ENCODE measurements around the gene CHST15. TPM values are rescaled to one million over a fixed set of nuclear protein-coding genes. Genes with fewer than 3 reads are reported as not detected.
A peak's percentile ranks its signal among the peaks of the same experiment; 100 is the strongest.

Gene CHST15
- total and polyA plus RNA-seq, 2 of the 4 experiments (the other 2 are of a cell fraction) = 0.14 to 0.18 TPM

DNA sequence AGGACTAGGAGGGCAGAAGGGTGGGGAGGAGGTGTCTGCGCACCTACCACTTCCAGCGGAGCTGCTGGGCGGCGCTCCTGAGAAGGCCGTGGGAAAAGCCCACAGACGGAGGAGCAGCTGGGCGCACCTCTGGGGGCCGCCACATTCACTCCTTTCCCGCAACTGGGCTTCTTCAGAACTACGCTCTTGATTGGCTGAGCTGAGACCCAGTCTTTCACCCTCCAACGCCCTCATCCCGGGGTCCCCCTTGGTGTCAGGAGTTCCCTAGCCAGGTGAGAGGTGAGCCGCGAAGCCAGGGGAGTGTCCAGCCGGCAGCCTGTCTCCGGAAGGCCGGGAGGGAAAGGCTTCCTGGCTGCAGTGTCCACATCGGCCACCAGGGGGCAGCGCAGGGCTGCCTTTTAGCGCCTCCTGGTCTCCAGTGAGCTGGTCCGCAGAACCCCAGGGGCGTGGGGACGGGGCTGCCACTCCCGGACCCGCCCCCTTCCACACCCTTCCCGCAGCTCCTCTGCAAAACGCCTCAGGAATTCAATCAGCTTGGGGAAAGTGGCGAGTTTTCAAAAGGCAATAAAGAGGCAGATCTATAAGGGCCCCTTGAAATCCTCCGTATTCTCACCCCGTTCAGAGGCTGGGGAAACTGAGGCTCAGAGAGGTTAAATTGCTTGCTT, 98.8 kb downstream of the CHST15 start:
- Histone ChIP-seq H2AFZ (replicated peaks; ENCODE audit: low read length, poor library complexity) (peak overlapping the region; percentile 86), H2BK5ac (ENCODE audit: low read depth, low read length, poor library complexity, severe bottlenecking) (no peak overlapping the region), H3K4me2 (ENCODE audit: low read depth, low read length) (peak overlapping the region; percentile 2; the same call in 1 of the 2 replicates), H3K4me1 (ENCODE audit: control insufficient read depth, insufficient read depth, low read length) (peaks cover 3% of the 10 kb centered on the region; the same call in 1 of the 2 replicates), H3K14ac (replicated peaks; ENCODE audit: low read depth, low read length) (no peak overlapping the region), H3K9me1 (ENCODE audit: insufficient read depth, low read length) (no peaks in the 10 kb centered on the region), H3K23ac (ENCODE audit: low read depth, low read length) (no peak overlapping the region), H3K4me3 (ENCODE audit: insufficient read depth, low read depth, low read length) (no peak overlapping the region), H3K27me3 (ENCODE audit: control insufficient read depth, insufficient read depth, low read length) (peaks cover 4% of the 10 kb centered on the region; the same call in 1 of the 2 replicates), H4K5ac (ENCODE audit: low read depth, low read length) (no peak overlapping the region), H2AK9ac (replicated peaks; ENCODE audit: low read depth, low read length, poor library complexity) (peak overlapping the region; percentile 84), H3K18ac (ENCODE audit: low read depth, low read length) (no peak overlapping the region), H3K9ac (ENCODE audit: low read depth, low read length) (no peak overlapping the region), H3K36me3 (ENCODE audit: control insufficient read depth, insufficient read depth, low read length) (no peaks in the 10 kb centered on the region), H2BK15ac (ENCODE audit: low read depth, low read length) (no peak overlapping the region), H4K20me1 (ENCODE audit: insufficient read depth, low read length) (no peaks in the 10 kb centered on the region), H3K9me3 (ENCODE audit: control insufficient read depth, insufficient read depth, low read length) (no peaks in the 10 kb centered on the region), H3K4ac (ENCODE audit: low read depth, low read length) (no peak overlapping the region), H2BK120ac (ENCODE audit: low read depth, low read length) (no peak overlapping the region), H2AK5ac (ENCODE audit: low read depth, low read length) (no peak overlapping the region), H2BK20ac (ENCODE audit: low read depth, low read length) (no peak overlapping the region), H4K91ac (ENCODE audit: insufficient read depth, low read depth, low read length) (no peak overlapping the region), H3K27ac (ENCODE audit: insufficient read depth, low read length) (no peak overlapping the region), H4K8ac (ENCODE audit: low read depth in 2 of 2, low read length in 2 of 2) (peak overlapping the region in 1 of 2 experiments; percentile 8; a peak in 1 of 4 replicates), H3K79me1 (ENCODE audit: low read depth in 1 of 2, low read length in 2 of 2) (no peaks in the 10 kb centered on the region), H3K56ac (ENCODE audit: extremely low read depth, insufficient read depth, low read length) (no peak overlapping the region)
- DNase-seq (peak; percentile 63), ATAC-seq (ENCODE audit: low read depth) (peak; percentile 91)
- intact Hi-C loops (cut with micrococcal nuclease) (loop anchor here (1.0 to 5.0 kb wide), 2 partner anchors 395 to 748 kb away; partner anchors contain the start of gene FAM53B), in situ Hi-C loops (cut with MboI; ENCODE audit: low sequenced_read_pairs) (loop anchor here (5.0 kb wide), 1 partner anchor 393 kb away; no protein-coding TSS in a partner anchor), dilution Hi-C loops (cut with HindIII; ENCODE audit: low sequenced_read_pairs, unreplicated experiment) (loop anchor here (25.0 kb wide), 1 partner anchor 393 kb away; no protein-coding TSS in a partner anchor)
- TF ChIP-seq SMC3 (IDR thresholded peaks at IDR 0.05; ENCODE audit: low read depth, low read length) (peak; percentile 86), RAD21 (IDR thresholded peaks at IDR 0.05; ENCODE audit: low read length) (peak; percentile 85), CHD1 (IDR thresholded peaks at IDR 0.05; ENCODE audit: low read depth, low read length) (no peak)
- TF ChIP-seq, protein P1, sequence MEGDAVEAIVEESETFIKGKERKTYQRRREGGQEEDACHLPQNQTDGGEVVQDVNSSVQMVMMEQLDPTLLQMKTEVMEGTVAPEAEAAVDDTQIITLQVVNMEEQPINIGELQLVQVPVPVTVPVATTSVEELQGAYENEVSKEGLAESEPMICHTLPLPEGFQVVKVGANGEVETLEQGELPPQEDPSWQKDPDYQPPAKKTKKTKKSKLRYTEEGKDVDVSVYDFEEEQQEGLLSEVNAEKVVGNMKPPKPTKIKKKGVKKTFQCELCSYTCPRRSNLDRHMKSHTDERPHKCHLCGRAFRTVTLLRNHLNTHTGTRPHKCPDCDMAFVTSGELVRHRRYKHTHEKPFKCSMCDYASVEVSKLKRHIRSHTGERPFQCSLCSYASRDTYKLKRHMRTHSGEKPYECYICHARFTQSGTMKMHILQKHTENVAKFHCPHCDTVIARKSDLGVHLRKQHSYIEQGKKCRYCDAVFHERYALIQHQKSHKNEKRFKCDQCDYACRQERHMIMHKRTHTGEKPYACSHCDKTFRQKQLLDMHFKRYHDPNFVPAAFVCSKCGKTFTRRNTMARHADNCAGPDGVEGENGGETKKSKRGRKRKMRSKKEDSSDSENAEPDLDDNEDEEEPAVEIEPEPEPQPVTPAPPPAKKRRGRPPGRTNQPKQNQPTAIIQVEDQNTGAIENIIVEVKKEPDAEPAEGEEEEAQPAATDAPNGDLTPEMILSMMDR (conservative IDR thresholded peaks at IDR 0.05; ENCODE audit: low read depth, low read length) = peak; percentile 89
- 10% methylated on average over 2 of the region's 30 CpGs; no CpG with 5 or more reads in 1 of the 2 experiments for WGBS, 2 experiments (ENCODE audit: extremely low coverage in 2 of 2, insufficient read length in 1 of 2)
- ChIA-PET CTCF (interaction anchor here (0.6 to 1.3 kb wide), 8 partner anchors 10 to 409 kb away, joined by 3 to 18 read pairs (median 4); no protein-coding TSS in a partner anchor), POLR2A (ENCODE audit: unreplicated experiment) (no interaction called here)
- no TSS peak for BruUV-seq (replicated peaks)

All from IMR-90 (cell line).